ENCODE measurements around the gene HIBCH.

Gene HIBCH

DNA sequence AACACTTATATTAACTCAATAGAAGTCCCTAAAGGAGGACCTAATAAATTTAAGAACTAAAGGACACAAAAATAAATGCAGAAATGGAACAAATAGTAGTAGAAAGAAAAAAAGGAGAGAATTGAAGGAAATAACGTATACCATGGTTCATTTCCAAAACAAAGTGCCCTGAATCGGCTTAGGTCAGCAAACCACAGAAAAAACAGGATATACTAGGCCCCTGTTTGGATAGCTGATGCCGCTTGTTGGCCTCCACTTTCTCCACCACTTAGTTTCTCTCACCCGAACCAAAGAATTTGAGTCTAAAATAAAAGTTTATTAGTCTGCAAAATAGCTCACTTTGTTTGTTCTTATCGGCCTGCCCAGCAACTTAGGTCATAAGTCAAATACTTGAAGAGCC, 100.4 kb downstream of the HIBCH start:
- in situ Hi-C loops (cut with MboI; ENCODE audit: low sequenced_read_pairs, unreplicated experiment): no loop called here
- no peak for DNase-seq (ENCODE audit: low spot score)
- TF ChIP-seq, protein P1, sequence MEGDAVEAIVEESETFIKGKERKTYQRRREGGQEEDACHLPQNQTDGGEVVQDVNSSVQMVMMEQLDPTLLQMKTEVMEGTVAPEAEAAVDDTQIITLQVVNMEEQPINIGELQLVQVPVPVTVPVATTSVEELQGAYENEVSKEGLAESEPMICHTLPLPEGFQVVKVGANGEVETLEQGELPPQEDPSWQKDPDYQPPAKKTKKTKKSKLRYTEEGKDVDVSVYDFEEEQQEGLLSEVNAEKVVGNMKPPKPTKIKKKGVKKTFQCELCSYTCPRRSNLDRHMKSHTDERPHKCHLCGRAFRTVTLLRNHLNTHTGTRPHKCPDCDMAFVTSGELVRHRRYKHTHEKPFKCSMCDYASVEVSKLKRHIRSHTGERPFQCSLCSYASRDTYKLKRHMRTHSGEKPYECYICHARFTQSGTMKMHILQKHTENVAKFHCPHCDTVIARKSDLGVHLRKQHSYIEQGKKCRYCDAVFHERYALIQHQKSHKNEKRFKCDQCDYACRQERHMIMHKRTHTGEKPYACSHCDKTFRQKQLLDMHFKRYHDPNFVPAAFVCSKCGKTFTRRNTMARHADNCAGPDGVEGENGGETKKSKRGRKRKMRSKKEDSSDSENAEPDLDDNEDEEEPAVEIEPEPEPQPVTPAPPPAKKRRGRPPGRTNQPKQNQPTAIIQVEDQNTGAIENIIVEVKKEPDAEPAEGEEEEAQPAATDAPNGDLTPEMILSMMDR (IDR thresholded peaks at IDR 0.05; ENCODE audit: borderline replicate concordance, control extremely low read depth, extremely low read depth, insufficient read depth, missing control alignments): no peak

DNA sequence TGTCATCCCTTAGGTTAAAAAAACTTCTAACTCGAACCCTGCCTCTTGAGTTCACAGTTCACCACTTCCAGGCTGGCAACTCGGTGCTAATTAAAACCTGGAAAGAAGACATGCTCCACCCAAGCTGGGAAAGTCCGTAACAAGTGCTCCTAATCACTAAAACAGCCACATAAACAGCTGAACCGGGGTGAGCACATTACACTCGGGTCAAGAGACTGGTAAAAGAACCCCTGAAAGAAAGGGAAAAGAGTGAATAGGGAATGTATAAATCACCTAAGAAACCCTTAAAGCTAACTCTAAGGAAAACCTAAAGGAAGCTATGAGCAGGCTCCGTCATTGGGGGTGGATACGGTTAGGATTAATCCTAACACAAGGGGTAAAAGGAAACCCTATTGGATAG, 102.0 kb downstream of the HIBCH start:
- in situ Hi-C loops (cut with MboI; ENCODE audit: low sequenced_read_pairs, unreplicated experiment): no loop called here
- DNase-seq (ENCODE audit: low spot score): no peak
- TF ChIP-seq, protein P1 (IDR thresholded peaks at IDR 0.05; ENCODE audit: borderline replicate concordance, control extremely low read depth, extremely low read depth, insufficient read depth, missing control alignments): no peak

DNA sequence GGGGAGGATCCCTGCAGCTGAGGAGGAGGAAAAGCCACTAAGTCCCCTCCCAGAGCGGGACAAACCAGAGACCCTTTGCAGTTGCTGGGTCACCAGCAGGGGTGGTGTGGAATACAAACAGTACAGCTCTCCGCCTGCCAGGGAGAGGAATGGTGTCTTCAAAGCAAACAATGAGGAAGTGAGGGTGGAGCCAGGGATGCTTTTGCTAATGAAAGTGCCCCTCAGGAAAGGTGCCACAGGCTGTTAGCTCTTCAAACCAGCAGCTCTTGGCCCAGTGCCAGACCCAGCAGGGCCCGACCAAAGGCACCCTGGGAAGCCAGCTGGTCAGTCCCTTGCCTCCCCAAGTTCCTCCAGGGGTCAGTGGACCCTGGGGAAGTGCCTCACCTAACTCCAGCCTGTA, 102.8 kb downstream of the HIBCH start:
- DNase-seq (ENCODE audit: low spot score): no peak
- in situ Hi-C loops (cut with MboI; ENCODE audit: low sequenced_read_pairs, unreplicated experiment): no loop called here
- TF ChIP-seq, protein P1 (IDR thresholded peaks at IDR 0.05; ENCODE audit: borderline replicate concordance, control extremely low read depth, extremely low read depth, insufficient read depth, missing control alignments): no peak

DNA sequence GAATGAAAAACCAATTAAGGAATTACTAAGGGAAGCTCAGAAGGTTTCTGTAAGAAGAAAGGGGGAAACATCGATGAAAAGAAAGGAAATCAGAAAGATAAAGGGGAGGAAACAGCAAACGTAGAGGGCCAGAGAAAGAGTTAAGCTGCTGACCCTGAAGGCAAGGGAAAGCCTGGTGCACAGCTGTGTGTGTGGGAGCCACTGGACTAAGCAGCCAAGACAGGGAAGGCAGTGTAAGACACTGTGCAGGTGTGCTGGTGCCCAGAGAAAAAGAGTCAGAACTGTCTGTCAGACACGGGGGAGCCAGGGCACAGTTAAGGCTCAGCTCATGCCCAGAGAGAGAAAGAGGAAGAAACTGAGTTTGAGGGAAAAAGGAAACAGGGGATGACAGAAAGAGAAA, 104.0 kb downstream of the HIBCH start:
- TF ChIP-seq, protein P1 (IDR thresholded peaks at IDR 0.05; ENCODE audit: borderline replicate concordance, control extremely low read depth, extremely low read depth, insufficient read depth, missing control alignments): no peak
- in situ Hi-C loops (cut with MboI; ENCODE audit: low sequenced_read_pairs, unreplicated experiment): no loop called here
- DNase-seq (ENCODE audit: low spot score): no peak

DNA sequence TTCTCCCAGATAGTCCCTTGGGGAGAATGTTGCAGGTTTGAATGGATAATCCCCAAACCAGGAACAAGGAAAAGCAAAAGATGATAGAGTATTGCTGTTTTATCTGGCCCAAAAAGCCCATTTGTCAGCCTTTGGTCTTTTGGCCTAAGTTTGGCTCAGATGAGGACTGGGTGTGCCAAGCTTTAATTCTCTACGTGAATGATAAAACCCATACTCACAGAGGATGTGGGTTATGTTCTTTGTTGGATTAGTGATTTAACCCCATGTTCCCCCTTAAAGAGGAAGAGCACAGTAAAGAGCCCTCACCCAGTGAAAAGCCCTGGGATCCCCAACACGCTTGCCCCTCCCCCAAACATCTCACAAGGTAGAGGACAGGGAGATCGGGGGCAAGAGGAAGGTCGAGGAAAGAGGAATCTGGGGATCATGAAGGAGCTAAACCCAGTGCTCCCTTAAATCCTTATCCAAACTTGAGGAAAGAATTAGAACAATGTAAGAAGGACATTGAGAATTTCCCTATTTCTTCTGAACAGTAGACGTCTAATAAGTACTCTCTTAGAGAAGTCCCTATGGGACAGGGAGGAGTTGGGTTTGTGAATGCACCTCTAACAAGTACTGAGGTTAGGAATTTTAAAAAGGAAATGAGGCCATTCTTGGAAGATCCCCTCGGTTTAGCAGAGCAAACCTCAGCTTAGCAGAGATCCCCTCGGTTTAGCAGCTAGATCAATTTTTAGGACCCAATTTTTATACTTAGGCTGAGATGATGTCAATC, 105.0 kb downstream of the HIBCH start:
- in situ Hi-C loops (cut with MboI; ENCODE audit: low sequenced_read_pairs, unreplicated experiment): no loop called here

DNA sequence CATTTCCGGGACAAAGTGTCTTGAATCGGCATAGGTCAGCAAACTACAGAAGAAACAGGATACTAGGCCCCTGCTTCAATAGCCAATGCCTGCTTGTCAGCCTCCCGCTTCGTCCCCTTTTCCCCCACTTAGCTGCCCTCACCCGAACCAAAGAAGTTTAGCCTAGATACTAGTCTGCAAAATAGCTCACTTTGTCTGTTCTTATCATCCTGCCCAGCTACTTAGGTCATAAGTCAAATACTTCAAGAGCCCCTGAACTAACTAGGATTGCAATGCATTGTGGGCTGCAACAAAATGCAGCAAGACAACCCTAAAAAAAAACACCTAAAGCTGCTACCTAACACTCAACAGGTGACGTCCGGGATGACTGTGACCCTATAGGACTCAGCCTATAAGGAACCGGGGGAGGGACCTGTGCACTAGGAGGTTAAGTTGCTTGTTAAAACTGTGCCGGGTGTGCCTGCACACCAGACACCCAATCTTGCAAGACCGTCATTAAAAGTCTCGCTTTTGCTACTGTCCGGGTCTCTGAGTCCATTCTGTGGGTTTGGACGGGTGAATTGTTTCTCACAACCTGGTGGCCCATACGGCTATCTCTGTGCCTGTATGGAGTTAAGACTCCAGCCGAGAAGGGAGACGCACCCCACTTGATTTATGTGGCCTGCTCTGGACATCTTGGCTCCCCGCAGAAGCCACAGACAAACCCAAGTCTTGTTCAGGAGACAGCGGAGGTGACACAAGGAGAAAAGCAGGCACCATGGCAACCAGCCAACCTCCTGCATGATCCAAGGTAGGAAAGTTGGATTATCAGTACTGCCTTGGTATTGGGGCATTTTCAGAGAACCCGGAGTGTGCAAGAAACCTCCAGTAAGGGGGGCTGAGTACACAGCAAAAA, 105.9 kb downstream of the HIBCH start:
- no peak for DNase-seq (ENCODE audit: low spot score)
- TF ChIP-seq, protein P1 (IDR thresholded peaks at IDR 0.05; ENCODE audit: borderline replicate concordance, control extremely low read depth, extremely low read depth, insufficient read depth, missing control alignments): no peak
- in situ Hi-C loops (cut with MboI; ENCODE audit: low sequenced_read_pairs, unreplicated experiment): no loop called here

More for the DNA sequence above, 105.0 kb downstream of the HIBCH start:
- DNase-seq (ENCODE audit: low spot score): no peak
- TF ChIP-seq, protein P1 (IDR thresholded peaks at IDR 0.05; ENCODE audit: borderline replicate concordance, control extremely low read depth, extremely low read depth, insufficient read depth, missing control alignments): no peak

Measured in GM13976 (cell line).